T-helper 2 cell (primary cell): ENCODE measurements around the gene GRIP2.
A peak's percentile ranks its signal among the peaks of the same experiment; 100 is the strongest.

Experiments
- DNase-seq, 5 experiments: peaks; one replicate each; pipeline versions ENCODE4 v3.0.0 to v3.0.0-alpha.2; 2012 to 2022

GRIP2 gene

GRCh38 chr3:14481646-14482036, 58.5 kb downstream of the GRIP2 start:
- no peak for DNase-seq

GRCh38 chr3:14481018-14481645, 59.0 kb downstream of the GRIP2 start:
- no peak for DNase-seq

GRCh38 chr3:14480207-14481017, 59.7 kb downstream of the GRIP2 start:
- no peak for DNase-seq

GRCh38 chr3:14479591-14479990, 60.6 kb downstream of the GRIP2 start:
- DNase-seq, result no peak

- DNase-seq, result no peak
These were observed 61.1 kb downstream of the GRIP2 start for GRCh38 chr3:14478956-14479550.

- DNase-seq, result no peak
These were observed 62.7 kb downstream of the GRIP2 start for GRCh38 chr3:14477311-14477935.

GRCh38 chr3:14476583-14477265, 63.4 kb downstream of the GRIP2 start:
- DNase-seq, result no peak

GRCh38 chr3:14475621-14476020, 64.5 kb downstream of the GRIP2 start:
- DNase-seq, result no peak

GRCh38 chr3:14474363-14475081, 65.6 kb downstream of the GRIP2 start:
- DNase-seq, result no peak

- DNase-seq, result no peak
These were observed 66.7 kb downstream of the GRIP2 start for GRCh38 chr3:14473411-14473891.

GRCh38 chr3:14472471-14473351, 67.4 kb downstream of the GRIP2 start:
- DNase-seq, result peak in 1 of 5 experiments; percentile 17

GRCh38 chr3:14471690-14472089, 68.5 kb downstream of the GRIP2 start:
- DNase-seq, result no peak

- DNase-seq, result no peak
These were observed 69.1 kb downstream of the GRIP2 start for GRCh38 chr3:14471016-14471415.

- DNase-seq, result no peak
These were observed 69.7 kb downstream of the GRIP2 start for GRCh38 chr3:14470461-14470860.

GRCh38 chr3:14468621-14468981, 71.5 kb downstream of the GRIP2 start:
- DNase-seq, result no peak

- DNase-seq, result peak in 3 of 5 experiments; percentile 20 to 26 (median 25)
These were observed 72.1 kb downstream of the GRIP2 start for GRCh38 chr3:14467814-14468620.

GRCh38 chr3:14466179-14466903, 73.8 kb downstream of the GRIP2 start:
- DNase-seq, result no peak

GRCh38 chr3:14465425-14465824, 74.7 kb downstream of the GRIP2 start:
- no peak for DNase-seq

GRCh38 chr3:14464521-14464920, 75.6 kb downstream of the GRIP2 start:
- DNase-seq, result no peak

- no peak for DNase-seq
These were observed 76.0 kb downstream of the GRIP2 start for GRCh38 chr3:14464141-14464465.
